ENCODE measurements around the gene SLC25A51.

The SLC25A51 gene

DNA sequence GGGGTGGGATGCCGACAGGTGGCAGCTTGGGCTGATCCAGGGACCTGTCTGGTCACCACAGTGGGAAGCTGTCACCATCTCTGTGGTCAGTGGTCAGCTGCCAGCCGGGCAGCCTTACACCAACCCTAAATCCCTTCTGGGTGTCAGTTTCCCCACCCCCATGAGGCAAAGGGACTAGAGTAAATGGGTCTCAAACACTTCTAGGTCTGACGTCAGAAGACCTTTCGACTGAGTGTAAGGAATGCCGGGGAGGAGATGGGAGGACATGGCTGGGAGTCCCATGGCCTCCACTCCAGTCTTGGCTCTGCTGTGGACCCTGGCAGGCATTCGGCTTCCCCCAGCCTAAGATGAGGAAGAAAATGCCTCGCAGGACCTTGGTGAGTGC, 40.3 kb upstream of the SLC25A51 start:
- TF ChIP-seq, protein P1, sequence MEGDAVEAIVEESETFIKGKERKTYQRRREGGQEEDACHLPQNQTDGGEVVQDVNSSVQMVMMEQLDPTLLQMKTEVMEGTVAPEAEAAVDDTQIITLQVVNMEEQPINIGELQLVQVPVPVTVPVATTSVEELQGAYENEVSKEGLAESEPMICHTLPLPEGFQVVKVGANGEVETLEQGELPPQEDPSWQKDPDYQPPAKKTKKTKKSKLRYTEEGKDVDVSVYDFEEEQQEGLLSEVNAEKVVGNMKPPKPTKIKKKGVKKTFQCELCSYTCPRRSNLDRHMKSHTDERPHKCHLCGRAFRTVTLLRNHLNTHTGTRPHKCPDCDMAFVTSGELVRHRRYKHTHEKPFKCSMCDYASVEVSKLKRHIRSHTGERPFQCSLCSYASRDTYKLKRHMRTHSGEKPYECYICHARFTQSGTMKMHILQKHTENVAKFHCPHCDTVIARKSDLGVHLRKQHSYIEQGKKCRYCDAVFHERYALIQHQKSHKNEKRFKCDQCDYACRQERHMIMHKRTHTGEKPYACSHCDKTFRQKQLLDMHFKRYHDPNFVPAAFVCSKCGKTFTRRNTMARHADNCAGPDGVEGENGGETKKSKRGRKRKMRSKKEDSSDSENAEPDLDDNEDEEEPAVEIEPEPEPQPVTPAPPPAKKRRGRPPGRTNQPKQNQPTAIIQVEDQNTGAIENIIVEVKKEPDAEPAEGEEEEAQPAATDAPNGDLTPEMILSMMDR (IDR thresholded peaks at IDR 0.05; ENCODE audit: low read depth, low read length), result no peak
- in situ Hi-C loops (cut with HindIII; ENCODE audit: low sequenced_read_pairs), result no loop called here
- H3K4me3 ChIP-seq (ENCODE audit: low read depth, low read length), result no peak overlapping the region
- no peak for DNase-seq (ENCODE audit: low read depth, low spot score)

DNA sequence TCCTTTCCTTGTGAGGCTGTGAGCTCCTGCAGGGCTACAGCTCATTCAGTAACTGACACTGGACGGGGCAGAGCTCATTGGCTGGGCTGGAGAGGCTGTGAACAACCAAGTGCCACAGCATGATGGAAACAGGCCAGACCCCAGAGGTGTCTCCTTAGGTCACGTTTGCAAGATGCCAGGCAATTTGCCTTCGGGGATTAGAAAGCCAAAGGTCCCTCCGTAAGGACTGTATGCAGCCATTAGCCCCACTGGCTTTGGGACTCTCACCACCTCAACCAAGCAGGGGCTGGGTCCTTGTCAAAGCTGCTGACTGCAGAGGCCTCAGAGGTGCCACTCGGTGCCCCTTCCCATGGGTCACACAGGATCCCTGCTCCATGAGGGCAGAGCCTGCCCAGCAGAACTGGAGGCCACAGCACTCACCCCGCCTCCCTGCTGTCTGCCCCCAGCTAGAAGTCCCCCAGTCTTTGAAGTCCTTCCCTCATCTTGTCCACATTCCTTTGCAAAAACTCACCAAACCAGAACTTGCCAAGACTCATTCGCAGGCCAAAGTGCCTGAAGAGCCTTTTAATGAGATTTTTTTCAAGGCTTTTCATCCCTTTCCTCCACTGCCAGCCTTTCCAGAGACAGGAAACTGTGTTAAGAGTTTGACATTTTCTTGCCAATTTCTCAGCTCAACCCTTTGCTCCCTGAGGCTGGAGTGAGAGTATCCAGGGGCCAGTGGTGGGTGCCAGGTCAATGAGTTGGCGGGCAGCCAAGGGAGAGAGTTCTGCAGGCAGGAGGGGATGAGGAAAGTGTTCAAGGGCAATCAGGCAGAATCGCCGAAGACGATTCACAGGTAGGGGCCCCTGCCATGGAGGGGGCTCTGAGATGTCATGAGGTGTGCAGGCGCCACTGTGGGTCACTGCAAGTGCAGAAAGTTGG, 39.7 kb upstream of the SLC25A51 start:
- TF ChIP-seq, protein P1 (IDR thresholded peaks at IDR 0.05; ENCODE audit: low read depth, low read length), result no peak
- DNase-seq (ENCODE audit: low read depth, low spot score), result peak; percentile 95
- in situ Hi-C loops (cut with HindIII; ENCODE audit: low sequenced_read_pairs), result no loop called here

DNA sequence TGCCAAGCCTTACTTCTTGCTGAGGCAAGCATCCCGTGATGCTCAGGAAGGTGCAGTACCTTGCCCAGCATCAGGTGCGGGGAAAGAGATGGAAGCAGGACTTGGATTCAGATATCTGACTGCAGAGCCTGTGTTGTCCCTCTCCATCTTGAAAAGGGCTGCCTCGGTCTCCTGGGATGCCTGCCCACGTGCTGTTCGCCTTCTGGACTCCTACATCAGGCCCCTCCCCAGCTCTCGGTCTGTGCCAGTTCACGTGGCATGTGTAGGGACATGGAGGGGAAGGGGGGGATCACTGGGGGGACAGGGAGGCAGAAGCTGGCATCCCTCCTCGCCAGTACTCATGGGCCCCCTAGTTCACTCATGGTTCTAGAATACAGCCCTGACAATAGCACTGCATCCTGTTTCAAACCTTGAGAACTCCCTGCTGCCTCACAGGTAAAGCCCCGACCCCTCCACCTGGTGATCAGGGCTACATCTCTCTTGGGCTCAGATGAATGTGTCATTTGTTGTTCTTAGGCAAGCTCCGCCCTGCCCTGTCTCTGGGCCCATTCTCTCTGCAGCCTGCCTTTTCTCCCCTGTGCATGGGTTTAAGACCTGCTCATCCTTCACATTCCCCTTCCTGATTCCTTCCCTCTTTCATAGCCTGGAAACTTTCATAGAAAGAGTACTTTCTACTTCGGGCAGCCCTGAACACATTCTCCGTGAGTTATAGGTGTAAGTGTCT, 38.9 kb upstream of the SLC25A51 start:
- DNase-seq (ENCODE audit: low read depth, low spot score), result no peak

More for the DNA sequence above, 39.7 kb upstream of the SLC25A51 start:
- no peak overlapping the region for H3K4me3 ChIP-seq (ENCODE audit: low read depth, low read length)

DNA sequence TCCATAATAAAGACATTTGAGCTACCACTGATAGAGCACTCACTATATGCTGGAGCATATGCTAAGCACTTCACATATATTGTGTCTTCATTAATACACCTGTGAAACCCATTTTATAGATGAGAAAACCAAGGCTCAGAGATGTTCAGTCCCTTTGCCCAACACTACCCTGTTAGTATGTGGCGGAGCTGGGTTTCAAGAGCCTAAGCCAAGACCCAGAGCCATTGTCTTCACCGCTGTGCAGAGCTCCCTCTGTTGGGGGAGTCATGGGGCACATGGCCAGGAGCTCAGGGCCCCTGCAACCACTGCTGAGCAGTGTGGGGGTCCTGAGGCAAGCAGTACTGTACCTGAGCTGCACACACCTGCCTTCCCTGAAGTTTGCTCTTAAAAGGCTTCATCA, 37.3 kb upstream of the SLC25A51 start:
- in situ Hi-C loops (cut with HindIII; ENCODE audit: low sequenced_read_pairs), result no loop called here
- TF ChIP-seq, protein P1 (IDR thresholded peaks at IDR 0.05; ENCODE audit: low read depth, low read length), result no peak
- H3K4me3 ChIP-seq (ENCODE audit: low read depth, low read length), result no peak overlapping the region
- DNase-seq (ENCODE audit: low read depth, low spot score), result no peak

More for the DNA sequence above, 38.9 kb upstream of the SLC25A51 start:
- in situ Hi-C loops (cut with HindIII; ENCODE audit: low sequenced_read_pairs), result no loop called here
- H3K4me3 ChIP-seq (ENCODE audit: low read depth, low read length), result no peak overlapping the region
- TF ChIP-seq, protein P1 (IDR thresholded peaks at IDR 0.05; ENCODE audit: low read depth, low read length), result no peak

DNA sequence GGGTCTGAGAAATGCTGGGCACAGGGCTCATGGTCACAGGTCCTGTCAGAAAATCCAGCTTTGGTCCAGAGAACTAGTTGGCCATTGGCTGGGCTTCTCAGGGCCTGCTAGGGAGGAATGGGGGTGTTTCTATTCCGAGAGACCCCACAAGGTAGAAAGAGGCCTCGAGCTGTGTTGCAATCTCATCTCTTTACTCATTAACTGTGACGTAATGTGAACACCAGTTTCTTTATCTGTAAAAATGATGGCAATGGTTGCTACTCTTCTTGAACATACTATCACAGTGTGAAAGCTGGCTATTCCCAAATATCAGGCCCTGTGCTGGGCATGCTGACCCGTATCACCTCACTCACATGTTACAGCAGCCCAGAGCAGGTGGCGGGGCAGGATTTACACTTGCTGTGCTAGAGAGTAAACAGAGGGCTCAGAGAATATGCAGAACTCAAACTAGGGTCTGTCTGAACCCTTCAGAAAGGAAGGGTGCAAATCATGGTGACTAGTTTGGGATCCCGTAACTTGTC, 35.7 kb upstream of the SLC25A51 start:
- no peak overlapping the region for H3K4me3 ChIP-seq (ENCODE audit: low read depth, low read length)
- in situ Hi-C loops (cut with HindIII; ENCODE audit: low sequenced_read_pairs), result no loop called here
- TF ChIP-seq, protein P1 (IDR thresholded peaks at IDR 0.05; ENCODE audit: low read depth, low read length), result no peak
- no peak for DNase-seq (ENCODE audit: low read depth, low spot score)

DNA sequence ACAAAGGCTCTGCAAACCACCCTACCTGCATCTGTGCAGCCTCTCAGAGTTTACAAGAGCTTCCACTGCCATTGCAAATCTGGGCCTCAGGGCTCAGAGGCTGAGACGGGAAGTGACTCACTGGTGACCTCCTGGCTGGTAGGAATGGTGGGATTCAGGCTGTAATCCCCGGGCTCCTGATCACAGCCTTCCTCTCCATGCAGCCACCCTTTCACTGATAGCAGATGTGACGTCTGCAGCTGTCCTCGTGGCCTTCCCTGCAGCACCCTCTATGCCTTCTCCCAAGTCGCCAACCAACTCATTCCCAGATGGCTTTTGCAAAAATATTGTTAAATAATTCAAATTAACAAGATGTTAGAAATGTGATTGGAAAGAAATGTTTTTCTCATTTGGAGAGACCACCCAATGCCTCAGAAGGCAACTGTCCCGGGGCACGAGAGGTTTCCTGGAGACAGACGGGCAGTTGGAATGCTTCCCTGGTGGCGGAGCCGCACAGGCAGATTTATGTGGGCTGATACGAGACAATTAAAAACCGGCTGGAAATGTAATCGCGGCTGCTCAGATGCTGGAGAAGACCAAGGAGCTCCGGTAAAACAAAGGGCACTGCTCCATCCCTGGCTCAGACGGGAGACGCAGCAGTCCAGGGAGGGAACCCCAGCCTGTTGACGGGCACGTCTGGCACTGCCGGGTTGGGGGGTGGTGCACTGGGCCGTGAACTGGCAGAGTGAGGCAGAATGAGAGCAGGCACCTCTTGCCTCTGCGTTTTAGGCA, 34.4 kb upstream of the SLC25A51 start:
- peak; percentile 76 for DNase-seq (ENCODE audit: low read depth, low spot score)
- in situ Hi-C loops (cut with HindIII; ENCODE audit: low sequenced_read_pairs), result no loop called here
- H3K4me3 ChIP-seq (ENCODE audit: low read depth, low read length), result no peak overlapping the region
- TF ChIP-seq, protein P1 (IDR thresholded peaks at IDR 0.05; ENCODE audit: low read depth, low read length), result no peak

Measured in astrocyte of the spinal cord (primary cell).